GM13977 (cell line): ENCODE measurements around the gene JAKMIP1.
"Not testable (repeated sequence)": the region's sequence is repeated elsewhere in the genome, so short reads cannot be mapped to it uniquely, and the experiment has no call there.

Source experiments
- DNase-seq: peaks from one replicate; pipeline ENCODE4 v3.0.0; 2012; ENCODE audit warnings: low spot score
- in situ Hi-C: fragments of 300-500 bp; cut with MboI; formaldehyde crosslinking; loops from one replicate; pipeline ENCODE4 v1.12.0; 2022; ENCODE audit warnings: low sequenced_read_pairs, low pct_unique_long_range_greater_than_20kb, mixed read lengths, inconsistent platforms; ENCODE audit not compliant: unreplicated experiment
- TF ChIP-seq, protein P1 (sequence below): IDR thresholded peaks from 2 replicates; pipeline ENCODE4 v1.5.1; 2012; ENCODE audit warnings: mild to moderate bottlenecking, control low read depth; ENCODE audit not compliant: insufficient read depth; ENCODE audit errors: extremely low read depth, missing control alignments

The JAKMIP1 gene

GRCh38 chr4:6005175-6005574 lies 195.2 kb downstream of the JAKMIP1 start:
- DNase-seq: no peak
- TF ChIP-seq, protein P1, sequence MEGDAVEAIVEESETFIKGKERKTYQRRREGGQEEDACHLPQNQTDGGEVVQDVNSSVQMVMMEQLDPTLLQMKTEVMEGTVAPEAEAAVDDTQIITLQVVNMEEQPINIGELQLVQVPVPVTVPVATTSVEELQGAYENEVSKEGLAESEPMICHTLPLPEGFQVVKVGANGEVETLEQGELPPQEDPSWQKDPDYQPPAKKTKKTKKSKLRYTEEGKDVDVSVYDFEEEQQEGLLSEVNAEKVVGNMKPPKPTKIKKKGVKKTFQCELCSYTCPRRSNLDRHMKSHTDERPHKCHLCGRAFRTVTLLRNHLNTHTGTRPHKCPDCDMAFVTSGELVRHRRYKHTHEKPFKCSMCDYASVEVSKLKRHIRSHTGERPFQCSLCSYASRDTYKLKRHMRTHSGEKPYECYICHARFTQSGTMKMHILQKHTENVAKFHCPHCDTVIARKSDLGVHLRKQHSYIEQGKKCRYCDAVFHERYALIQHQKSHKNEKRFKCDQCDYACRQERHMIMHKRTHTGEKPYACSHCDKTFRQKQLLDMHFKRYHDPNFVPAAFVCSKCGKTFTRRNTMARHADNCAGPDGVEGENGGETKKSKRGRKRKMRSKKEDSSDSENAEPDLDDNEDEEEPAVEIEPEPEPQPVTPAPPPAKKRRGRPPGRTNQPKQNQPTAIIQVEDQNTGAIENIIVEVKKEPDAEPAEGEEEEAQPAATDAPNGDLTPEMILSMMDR: no peak
- in situ Hi-C loops: no loop called here

GRCh38 chr4:6003485-6003884 lies 196.9 kb downstream of the JAKMIP1 start:
- DNase-seq, in situ Hi-C loops: not testable (repeated sequence)

DNA sequence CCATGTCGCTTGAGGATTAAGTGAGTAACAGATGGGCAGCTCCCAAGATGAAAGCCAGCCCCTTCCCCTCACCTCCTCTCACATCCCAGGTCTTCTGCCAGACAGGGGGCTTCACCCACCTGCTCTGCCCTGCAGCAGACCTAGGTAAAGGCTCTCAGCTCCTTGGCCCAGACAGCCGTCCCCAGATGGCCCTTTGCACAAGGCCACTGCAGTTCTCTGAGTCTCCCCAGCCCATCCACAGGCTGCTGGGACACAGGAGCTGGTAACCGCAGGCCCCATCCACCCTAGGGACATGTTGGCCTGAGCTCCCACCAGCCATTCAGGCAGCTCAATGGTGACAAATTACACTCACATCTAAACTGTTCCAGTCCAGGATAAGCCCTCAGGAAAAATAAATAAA lies 197.4 kb downstream of the JAKMIP1 start:
- TF ChIP-seq, protein P1: no peak
- in situ Hi-C loops: no loop called here
- DNase-seq: no peak

DNA sequence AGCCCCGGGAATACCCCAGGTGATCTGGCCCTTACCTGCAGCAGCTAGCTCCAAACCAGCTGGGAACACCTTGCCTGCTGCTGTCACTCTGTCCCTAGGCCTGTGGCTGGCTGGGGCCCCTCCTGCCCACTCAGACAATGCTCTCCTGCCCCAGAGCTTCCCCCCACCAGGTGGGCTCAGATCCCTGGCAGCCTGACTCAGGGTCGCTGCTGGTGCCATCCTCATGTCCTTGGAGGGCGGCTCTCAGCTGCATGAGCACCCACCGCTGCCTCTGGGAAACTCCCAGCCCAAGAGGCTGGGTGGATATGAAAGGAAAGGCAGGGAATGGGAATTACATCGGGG lies 197.9 kb downstream of the JAKMIP1 start:
- in situ Hi-C loops: no loop called here
- TF ChIP-seq, protein P1: no peak
- no peak for DNase-seq

GRCh38 chr4:6001680-6002491 lies 198.5 kb downstream of the JAKMIP1 start:
- TF ChIP-seq, protein P1: no peak
- in situ Hi-C loops: no loop called here

GRCh38 chr4:5999830-6000365 lies 200.5 kb downstream of the JAKMIP1 start:
- in situ Hi-C loops: no loop called here
- DNase-seq: no peak
- TF ChIP-seq, protein P1: no peak

More at GRCh38 chr4:6001680-6002491, 198.5 kb downstream of the JAKMIP1 start:
- DNase-seq: no peak

DNA sequence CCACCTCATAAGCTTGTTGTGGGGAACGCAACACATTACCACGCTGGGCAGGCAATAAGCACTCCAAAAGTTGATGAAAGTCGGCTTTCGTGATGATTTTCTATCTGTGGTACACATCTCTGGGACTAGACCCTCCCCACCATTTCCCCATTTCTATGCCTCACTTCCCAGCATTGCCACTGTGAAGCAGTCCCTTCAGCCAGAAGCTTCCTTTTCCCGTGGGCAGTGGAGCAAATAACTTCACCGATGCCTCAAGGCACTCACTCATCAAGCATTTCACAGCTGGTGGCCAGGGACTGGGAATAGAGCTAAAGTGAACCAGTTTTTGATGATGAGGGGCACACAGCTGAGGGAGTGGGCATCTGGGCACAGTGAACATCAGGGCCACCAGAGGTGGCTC lies 201.0 kb downstream of the JAKMIP1 start:
- in situ Hi-C loops: no loop called here
- DNase-seq: no peak
- TF ChIP-seq, protein P1: no peak
